ENCODE data around the gene PPT2.

PPT2 gene, protein sequence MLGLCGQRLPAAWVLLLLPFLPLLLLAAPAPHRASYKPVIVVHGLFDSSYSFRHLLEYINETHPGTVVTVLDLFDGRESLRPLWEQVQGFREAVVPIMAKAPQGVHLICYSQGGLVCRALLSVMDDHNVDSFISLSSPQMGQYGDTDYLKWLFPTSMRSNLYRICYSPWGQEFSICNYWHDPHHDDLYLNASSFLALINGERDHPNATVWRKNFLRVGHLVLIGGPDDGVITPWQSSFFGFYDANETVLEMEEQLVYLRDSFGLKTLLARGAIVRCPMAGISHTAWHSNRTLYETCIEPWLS

DNA sequence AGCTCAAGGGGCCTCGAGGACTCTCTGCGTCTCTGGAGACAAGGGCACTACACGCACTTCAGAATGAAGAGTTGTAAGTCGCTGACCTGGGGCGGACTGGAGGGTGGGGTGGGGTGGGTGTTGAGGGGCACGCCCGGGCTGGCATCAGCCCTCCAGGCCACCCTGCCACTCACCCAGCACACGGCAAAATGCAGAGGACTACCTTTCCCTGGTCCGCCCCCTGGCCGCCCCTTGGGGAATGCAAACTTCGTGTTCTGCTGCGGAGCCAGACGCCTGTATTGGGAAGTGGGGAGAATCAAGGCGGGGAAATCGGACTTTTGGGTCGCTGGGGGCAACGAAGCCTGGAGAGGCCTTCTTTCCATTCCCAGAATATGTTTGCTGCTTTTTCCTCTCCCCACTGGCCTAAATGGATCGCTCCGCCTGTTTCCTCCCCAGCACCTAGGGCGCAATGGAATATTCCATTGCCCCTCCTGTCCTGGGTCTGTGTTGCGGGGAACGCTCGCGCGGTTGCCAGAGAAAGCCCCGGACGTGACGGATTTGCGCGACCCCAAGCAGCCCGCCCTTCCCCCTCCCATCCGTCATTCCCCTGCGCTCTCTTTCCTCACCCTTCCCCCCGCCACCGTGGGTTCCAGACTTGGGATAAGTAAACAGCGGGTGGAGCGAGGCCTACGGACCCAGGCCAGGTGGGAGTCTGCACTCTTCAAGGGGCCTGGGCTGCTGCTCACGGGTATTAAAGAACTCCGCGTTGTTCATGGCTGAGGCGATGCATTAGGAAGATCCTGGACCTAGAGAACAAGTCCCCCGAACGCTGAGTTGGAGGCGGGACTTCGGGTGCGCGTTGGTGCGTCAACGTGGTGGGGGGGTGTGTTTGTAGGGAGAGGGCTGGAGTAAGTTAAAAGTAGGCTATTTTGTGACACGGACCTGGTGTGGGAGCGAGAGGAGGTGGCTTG lies at the start of gene PPT2:
Gene PPT2 (plus strand): TSS at position 578 of the 950 bp plus-strand sequence. CDS start 454 bp downstream, outside the sequence.
- peak within 1 kb of the TSS; percentile 65 for H3K4me3 ChIP-seq (ENCODE audit: low read length)
- TF ChIP-seq ZNF274 (IDR thresholded peaks at IDR 0.05; ENCODE audit: low read depth, low read length): no peak

DNA sequence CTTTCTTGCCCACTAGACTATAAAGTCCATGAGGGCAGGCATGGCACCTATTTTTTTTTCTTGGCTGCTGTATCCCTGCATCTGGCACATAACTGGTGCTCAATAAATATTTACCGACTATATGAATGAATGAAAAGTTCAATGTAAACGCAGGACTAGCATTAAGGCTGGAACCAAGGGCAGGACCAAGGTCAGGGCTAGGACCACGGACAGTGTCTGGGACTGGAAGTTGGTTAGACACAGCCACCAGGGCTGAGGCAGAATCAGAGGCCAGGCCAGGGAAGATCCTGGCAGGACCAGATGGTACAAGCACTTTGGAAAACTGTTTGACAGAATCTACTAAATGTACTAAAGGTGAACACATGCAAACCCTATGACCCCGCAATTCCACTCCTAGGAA lies 48.5 kb upstream of the PPT2 start:
- no peak for TF ChIP-seq ZNF274 (IDR thresholded peaks at IDR 0.05; ENCODE audit: low read depth, low read length)
- no peak overlapping the region for H3K4me3 ChIP-seq (ENCODE audit: low read length)

DNA sequence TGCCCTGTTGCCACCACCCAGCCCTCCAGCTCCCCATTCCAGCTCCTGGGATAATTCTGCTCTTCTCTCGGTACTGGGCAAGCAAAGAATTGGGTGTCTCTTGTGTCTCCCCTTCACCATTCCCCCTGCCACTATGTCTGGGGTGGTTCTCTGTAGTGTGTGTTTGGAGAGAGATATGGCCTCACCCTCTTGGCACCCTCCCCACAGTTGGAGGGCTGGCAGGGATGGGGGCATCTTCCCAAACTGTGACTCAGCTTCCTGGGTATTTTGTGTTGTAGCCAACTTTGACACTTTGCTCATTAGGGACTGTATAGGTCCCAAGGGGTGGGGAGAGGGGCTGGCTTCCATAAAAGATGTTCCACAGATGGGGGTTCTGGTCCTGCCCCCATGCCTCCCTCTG lies 46.5 kb upstream of the PPT2 start:
- no peak for TF ChIP-seq ZNF274 (IDR thresholded peaks at IDR 0.05; ENCODE audit: low read depth, low read length)
- H3K4me3 ChIP-seq (ENCODE audit: low read length): no peak overlapping the region

DNA sequence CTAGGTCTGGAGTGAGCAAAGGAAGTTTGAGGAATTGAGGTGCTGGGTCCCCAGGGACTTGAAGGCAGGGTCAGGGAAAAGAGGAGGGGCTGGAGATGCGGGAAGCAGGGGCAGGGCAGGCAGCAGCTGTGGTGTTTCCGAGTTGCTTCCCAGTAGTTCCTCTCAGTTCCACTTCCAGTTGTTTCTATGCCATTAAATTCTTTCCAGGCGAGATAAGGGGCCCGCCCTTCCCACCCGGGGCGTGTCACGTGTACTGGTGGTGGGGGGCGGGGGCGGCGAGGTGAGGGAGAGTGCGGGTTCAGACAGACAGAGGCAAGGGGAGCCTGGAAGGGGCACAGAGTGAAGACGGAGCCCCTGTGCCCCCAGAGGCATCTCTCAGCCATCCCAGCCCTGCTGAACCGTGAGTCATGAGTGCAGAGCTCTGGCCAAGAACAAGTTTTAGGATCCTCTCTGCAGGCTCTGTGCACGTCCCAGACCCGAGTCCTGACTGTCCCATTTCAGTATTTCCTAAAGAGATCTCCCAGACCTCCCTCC lies 45.8 kb upstream of the PPT2 start:
- no peak overlapping the region for H3K4me3 ChIP-seq (ENCODE audit: low read length)
- no peak for TF ChIP-seq ZNF274 (IDR thresholded peaks at IDR 0.05; ENCODE audit: low read depth, low read length)

DNA sequence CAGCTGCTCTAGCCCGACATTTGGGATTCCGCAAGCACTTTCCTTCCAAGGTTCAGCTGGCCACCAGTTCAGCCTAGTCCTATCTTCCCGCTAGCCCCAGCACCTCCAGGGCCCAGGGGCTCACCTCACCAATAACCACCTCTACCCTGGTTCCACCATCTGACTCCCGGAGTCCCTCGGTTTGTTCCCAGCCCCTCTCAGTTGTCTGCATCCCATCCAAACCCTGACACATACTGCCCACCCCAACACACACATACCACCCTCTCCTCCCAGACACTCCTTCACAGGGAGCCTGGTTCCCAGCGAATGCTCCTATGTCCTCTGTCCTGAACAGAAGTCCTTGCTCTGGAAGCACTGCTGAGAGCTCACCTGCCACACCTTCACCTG lies 45.2 kb upstream of the PPT2 start:
- TF ChIP-seq ZNF274 (IDR thresholded peaks at IDR 0.05; ENCODE audit: low read depth, low read length): no peak
- H3K4me3 ChIP-seq (ENCODE audit: low read length): no peak overlapping the region

DNA sequence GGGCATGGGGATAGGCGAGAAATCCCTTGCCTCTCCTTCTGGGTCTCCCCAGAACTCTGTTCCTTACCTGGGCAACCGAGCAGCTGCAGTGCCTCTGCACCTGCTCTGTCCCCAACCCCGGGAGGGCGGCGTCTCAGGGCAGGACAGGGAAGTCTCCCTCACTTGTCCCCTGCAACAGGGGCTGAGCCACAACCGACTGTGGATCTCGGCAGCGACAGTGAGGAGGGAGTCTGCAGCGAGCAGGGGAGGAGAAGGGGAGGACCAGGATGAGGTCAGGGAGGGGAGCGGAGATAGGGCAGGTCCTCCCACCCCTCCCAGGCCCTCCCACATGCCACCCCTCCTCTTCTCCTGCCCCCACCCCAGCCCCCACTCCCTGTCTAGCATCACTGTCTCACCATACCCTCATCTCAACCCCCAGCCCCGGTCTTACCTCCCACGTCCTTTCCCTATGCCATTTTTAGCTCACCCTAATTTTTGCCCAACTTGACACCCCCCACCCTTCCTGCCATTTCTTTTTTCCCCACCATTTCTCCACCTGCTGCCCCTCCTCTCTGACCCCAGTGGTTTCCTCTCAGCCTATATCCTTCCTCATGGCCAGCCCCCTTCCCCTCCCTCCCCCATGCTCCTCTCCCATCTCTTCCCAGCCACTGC lies 44.7 kb upstream of the PPT2 start, which contains the start of gene TNXB:
Gene TNXB (minus strand): TSS at position 225 of the 651 bp plus-strand sequence. CDS start 11,140 bp downstream, outside the sequence.
- H3K4me3 ChIP-seq (ENCODE audit: low read length): no peak within 1 kb of the TSS
- TF ChIP-seq ZNF274 (IDR thresholded peaks at IDR 0.05; ENCODE audit: low read depth, low read length): no peak

DNA sequence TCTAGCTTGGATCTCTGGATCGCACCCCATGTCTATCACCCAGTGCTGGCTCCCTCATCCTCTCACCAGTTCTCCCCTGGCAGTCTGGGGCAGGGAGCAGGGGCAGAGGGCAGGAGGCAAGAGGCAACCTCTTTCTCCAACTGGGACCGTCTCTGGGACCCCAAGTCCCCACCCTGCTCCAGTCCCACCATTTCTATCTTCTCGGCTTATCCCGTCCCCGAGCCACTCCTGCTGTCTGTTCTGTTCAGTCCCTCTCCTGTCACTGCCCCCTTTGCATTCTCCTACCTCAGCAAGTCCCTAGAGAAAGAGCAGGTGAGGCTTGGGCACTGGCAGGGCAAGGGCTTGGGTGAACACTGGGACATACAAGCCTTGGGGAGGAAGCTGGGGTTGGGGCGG lies 44.2 kb upstream of the PPT2 start:
- TF ChIP-seq ZNF274 (IDR thresholded peaks at IDR 0.05; ENCODE audit: low read depth, low read length): no peak
- H3K4me3 ChIP-seq (ENCODE audit: low read length): no peak overlapping the region

DNA sequence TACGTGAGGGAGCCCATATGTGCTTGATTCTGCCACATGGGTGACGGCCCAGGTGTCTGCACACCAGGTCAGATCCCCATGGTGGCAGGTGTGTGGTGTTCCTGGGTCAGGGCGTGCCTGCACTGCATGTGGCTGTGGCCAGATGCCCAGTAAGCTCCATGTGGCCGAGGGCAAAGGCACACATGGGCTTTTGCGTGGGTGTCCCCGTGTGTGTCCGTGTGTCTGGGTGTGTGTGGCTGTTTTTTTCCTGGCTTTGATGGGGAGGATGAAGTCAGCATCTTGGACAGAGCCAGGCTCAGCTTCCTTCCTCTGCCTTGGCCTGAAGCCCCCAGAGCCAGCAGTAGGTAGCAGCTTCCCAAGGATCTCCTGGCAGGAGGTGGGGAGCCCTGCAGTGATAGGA lies 43.3 kb upstream of the PPT2 start:
- TF ChIP-seq ZNF274 (IDR thresholded peaks at IDR 0.05; ENCODE audit: low read depth, low read length): no peak
- no peak overlapping the region for H3K4me3 ChIP-seq (ENCODE audit: low read length)

DNA sequence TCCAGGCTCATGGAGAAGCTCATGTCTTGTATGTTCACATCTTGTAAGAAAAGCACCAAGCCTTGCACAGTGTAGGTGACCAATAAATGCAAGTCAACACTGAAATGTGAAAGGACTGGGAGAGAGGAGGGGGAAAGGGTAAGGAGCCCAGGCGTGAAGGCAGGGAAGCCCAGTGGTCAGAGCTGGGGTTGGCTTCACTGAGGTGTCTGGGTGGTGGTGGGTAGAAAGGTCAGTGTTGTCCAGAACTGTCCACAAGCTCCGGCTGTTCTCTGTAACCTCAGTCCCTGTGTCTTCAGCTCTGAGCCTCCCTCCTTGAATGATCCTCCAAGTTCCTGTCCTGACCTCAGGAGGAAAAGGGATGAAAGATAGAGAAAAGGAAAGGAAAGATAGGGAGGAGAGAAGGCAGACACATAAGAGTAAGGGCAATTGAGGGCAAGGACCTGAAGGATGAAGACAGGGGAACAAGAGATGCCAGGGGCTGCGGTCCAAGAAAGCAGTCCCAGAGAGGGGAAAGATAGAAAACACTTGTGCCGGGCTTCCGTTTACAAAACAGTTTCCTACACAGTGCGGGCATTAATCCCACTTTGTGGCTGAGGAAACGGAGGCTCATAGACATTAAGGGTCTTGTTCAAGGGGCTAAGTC lies 42.4 kb upstream of the PPT2 start:
- H3K4me3 ChIP-seq (ENCODE audit: low read length): no peak overlapping the region
- no peak for TF ChIP-seq ZNF274 (IDR thresholded peaks at IDR 0.05; ENCODE audit: low read depth, low read length)

DNA sequence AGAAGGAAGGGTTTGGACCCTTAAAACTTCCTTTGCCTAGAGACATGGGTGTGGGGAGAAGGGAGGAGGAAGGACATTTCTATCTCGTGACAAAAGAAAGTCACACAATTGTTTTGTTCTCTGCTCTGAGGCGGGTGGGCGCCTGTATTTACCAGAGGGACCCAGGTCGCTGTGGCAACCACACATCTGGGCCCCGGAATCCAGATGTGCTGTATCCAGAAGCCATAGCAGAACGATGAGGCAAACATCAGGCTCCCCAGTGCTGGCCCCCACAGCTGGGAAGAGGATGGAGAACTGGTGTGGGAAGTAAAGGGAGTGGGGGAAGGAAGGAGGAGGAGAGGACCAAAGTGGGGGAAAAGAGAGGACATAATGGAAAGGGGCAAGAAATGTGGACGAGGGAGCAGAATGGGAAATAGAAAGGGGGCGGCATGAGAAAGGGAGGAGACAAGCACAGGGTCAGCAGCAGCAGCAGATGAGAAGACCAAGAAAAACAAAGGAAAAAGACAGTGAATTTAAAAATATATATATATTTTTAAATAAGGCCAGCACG lies 41.4 kb upstream of the PPT2 start:
- H3K4me3 ChIP-seq (ENCODE audit: low read length): no peak overlapping the region
- TF ChIP-seq ZNF274 (IDR thresholded peaks at IDR 0.05; ENCODE audit: low read depth, low read length): no peak

DNA sequence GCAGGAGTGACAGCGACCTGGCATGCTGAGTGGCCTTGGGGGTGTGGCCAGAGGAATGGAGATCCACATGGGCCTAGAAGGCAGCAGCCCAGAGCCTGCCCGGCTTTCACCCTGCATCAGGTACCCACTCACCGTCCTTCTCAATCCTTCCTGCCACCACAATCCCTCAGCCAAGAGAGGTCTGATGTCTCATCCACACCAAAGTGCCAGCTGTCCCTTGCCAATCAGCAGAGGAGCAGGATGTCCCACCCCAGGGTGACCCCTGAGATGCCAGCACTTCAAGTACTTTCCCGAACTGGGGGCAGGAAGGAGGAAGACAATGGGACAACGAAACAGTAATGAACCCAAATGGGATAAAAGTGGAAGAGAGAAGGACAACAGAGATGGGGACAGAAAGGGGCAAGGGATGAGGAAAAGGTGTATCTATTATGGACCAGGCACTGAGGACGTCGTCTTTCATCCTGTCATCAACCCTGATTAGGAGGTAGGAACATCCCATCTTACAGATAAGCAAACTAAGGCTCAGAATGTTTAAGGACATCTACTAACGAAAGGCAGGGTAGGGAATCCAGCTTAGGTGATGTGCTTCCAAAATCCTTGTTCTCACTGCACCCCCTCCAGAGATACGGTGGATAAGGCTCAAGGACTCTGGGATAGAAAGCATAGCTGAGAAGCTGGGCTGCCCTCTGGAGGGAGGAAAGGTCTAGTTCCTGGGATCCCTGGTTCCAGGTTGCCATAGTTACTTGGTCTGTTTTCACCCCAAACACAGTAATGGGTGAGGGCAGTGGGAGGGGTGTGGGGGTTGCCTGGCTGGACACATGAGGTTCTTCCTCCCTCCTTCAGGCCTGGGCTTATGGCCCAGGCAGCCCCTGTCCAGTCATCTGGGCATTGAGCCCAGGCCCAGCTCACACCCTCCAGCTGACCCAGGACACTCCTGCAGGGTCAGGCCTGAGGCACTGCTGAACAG lies 40.3 kb upstream of the PPT2 start:
- H3K4me3 ChIP-seq (ENCODE audit: low read length): no peak overlapping the region
- TF ChIP-seq ZNF274 (IDR thresholded peaks at IDR 0.05; ENCODE audit: low read depth, low read length): no peak

DNA sequence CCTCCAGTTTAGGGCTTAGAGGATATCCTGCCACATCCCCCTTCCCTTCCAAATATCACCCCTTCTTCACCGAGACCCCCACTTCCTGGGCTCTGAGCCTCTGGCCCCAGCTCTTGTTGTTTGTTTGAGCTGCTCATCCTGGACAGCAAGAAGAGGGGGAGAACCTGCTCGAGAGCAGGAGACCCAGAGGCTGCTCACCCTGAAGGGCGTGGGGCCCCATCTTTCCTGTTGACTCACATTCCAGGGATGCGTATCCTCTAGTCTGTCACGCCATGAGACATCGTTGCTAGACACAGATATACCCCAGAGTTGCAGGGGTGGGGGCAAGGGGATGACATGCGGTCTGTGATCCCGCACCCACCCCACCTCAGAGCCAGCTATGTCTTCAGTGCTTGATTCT lies 39.1 kb upstream of the PPT2 start:
- no peak overlapping the region for H3K4me3 ChIP-seq (ENCODE audit: low read length)
- TF ChIP-seq ZNF274 (IDR thresholded peaks at IDR 0.05; ENCODE audit: low read depth, low read length): no peak
